ENCODE measurements around the gene ATP9A. TPM values are rescaled to one million over a fixed set of nuclear protein-coding genes. Genes with fewer than 3 reads are reported as not detected.
A peak's percentile ranks its signal among the peaks of the same experiment; 100 is the strongest.

The ATP9A gene
- total RNA-seq, 3 donors from 2014 or later, result 54.0 to 102 (median 59.4) TPM

- ATAC-seq (no peak), DNase-seq (no peak)
- Histone ChIP-seq H3K36me3 (ENCODE audit: low read depth) (no peaks in the 10 kb centered on the region), H3K4me1 (ENCODE audit: low read depth) (no peaks in the 10 kb centered on the region), H3K4me3 (no peak overlapping the region), H3K9me3 (no peaks in the 10 kb centered on the region)
- no peak for TF ChIP-seq CTCF (IDR thresholded peaks at IDR 0.05)
- intact Hi-C loops (cut with DNase I, micrococcal nuclease), result loop anchor here in 1 of 2 donors (10.0 kb wide), 1 partner anchor 441 kb away; no protein-coding TSS in a partner anchor
These were observed 124.8 kb downstream of the ATP9A start for GRCh38 chr20:51643390-51643789.

DNA sequence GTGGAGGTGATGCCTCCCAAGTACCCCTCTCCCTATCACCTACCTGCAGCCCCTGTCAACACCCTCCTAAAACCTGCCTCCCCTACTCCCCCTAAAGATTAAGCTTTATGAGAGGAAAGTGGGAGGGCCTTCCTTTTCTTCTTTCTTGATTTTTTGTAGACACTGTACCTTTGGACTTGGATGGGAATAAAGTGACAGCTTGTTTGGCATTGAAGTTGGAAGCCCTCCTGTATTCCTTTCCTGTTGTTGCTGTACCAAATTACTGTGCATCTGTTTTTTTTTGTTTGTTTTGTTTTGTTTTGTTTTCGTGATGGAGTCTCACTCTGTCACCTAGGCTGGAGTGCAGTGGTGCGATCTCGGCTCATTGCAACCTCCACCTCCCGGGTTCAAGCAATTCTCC is 126.3 kb downstream of the ATP9A start:
- Histone ChIP-seq H3K4me1 (ENCODE audit: low read depth) (no peaks in the 10 kb centered on the region), H3K9me3 (no peaks in the 10 kb centered on the region), H3K36me3 (ENCODE audit: low read depth) (no peaks in the 10 kb centered on the region), H3K4me3 (no peak overlapping the region)
- intact Hi-C loops (cut with DNase I, micrococcal nuclease), result loop anchor here in 1 of 2 donors (10.0 kb wide), 1 partner anchor 443 kb away; no protein-coding TSS in a partner anchor
- no peak for TF ChIP-seq CTCF (IDR thresholded peaks at IDR 0.05)
- ATAC-seq (no peak), DNase-seq (no peak)

DNA sequence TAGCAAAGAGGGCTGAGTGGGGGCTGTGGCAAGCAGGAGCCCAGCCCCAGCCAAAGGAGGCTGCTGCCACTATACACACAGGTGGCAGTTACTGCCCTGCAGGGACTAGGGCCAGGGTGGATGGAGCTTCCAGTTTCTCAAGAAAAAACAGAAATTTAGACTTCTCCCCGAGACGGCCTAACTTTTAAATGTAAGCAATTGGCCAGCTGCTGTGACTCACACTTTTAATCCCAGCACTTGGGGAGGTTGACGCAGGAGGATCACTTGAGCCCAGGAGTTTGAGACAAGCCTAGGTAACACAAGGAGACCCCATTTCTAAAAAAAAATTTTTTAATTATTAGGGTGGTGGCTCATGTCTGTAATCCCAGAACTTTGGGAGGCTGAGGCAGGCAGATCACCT is 127.4 kb downstream of the ATP9A start:
- Histone ChIP-seq H3K4me3 (no peak overlapping the region), H3K36me3 (ENCODE audit: low read depth) (no peaks in the 10 kb centered on the region), H3K4me1 (ENCODE audit: low read depth) (no peaks in the 10 kb centered on the region), H3K9me3 (no peaks in the 10 kb centered on the region)
- intact Hi-C loops (cut with DNase I, micrococcal nuclease), result loop anchor here in 1 of 2 donors (10.0 kb wide), 1 partner anchor 444 kb away; no protein-coding TSS in a partner anchor
- DNase-seq, result peak in 1 of 3 donors; percentile 18
- ATAC-seq, result no peak
- no peak for TF ChIP-seq CTCF (IDR thresholded peaks at IDR 0.05)

DNA sequence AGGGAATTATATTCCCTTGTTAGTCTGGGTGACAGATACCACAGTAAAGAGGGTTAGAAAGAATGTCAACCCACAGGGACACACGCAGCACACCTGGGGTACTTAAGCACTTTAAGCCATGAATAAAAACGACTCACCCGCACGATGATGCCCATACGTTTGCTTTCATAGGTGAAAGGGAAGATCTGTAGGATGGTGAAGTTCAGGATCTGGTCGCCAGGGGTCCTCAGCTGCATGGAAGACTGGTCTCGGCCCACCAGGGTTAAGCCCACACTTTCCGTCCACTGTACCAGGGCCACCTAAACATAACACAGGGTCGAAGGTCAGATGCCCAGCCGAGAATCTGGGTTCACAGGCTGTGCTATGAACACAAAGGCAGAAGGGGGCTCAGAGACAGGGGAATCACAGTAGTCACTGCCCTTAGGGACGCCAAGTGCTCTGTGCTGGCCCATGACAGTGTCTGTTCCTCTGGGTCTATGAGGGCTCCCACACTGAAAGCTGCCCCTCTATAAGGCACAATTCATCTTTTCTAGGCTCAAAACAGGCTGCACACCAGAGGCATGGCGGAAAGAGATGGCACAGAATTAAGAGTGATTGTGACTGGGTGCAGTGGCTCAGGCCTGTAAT is 128.9 kb downstream of the ATP9A start:
- no peak overlapping the region for H3K4me3 ChIP-seq
- TF ChIP-seq CTCF (IDR thresholded peaks at IDR 0.05), result peak; percentile 65
- intact Hi-C loops (cut with DNase I, micrococcal nuclease), result no loop called here
- H3K36me3 ChIP-seq (ENCODE audit: low read depth), result no peaks in the 10 kb centered on the region
- peak in 2 of 3 donors; percentile 65 to 79 for DNase-seq
- no peaks in the 10 kb centered on the region for H3K9me3 ChIP-seq
- H3K4me1 ChIP-seq (ENCODE audit: low read depth), result no peaks in the 10 kb centered on the region
- peak; percentile 78 for ATAC-seq

- no peak for DNase-seq
- Histone ChIP-seq H3K36me3 (ENCODE audit: low read depth) (no peaks in the 10 kb centered on the region), H3K4me3 (no peak overlapping the region), H3K4me1 (ENCODE audit: low read depth) (no peaks in the 10 kb centered on the region), H3K9me3 (no peaks in the 10 kb centered on the region)
- TF ChIP-seq CTCF (IDR thresholded peaks at IDR 0.05), result no peak
- no peak for ATAC-seq
- intact Hi-C loops (cut with DNase I, micrococcal nuclease), result no loop called here
These were observed 130.9 kb downstream of the ATP9A start for GRCh38 chr20:51637241-51637640.
